ENCODE data around the gene DCUN1D4.

Gene DCUN1D4

DNA sequence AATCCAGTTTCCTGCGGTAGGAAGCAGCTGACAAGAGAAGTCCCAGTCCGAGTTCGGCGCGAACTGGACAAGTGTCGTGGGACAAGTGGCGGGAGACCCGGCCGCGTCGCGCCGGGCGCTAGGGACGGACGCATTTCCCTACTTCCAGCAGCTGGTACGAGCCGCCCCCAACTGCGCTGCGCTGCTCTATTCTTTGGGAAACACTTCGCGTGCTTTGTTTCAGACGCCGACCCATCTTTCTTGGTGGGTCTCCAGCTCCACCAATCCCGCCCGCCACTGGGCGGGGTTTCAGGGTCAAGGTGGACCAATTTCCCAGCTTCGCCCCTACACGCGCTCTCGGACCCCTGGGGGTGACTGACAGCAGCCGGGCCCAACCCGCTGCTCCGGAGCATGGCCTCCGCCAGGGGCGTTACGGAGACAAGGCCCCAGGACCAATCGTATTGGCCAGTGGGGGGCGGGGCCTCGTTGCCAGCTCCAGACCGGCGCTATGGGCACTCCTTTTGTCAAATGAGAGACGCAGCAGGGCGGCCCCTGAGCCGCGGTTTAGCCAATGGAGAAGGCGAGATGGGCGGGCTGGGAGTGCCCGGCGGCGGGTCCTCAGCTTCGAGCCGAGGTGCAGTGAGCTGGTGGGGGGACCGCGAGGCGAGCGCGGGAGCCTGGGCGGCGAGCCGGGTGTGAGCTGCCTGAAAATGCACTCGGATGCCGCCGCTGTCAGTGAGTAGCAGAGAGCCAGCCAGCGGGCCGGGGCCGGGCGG, at the start of gene DCUN1D4:
TSS of gene DCUN1D4 (plus strand) at position 600 of the 755 bp plus-strand sequence. CDS start at position 690, 90 bp downstream.
- peak; percentile 95 for DNase-seq

GRCh38 chr4:51820443-51821234, 22.3 kb upstream of the DCUN1D4 start:
- DNase-seq, result no peak

GRCh38 chr4:51825341-51825740, 17.6 kb upstream of the DCUN1D4 start:
- DNase-seq, result no peak

- DNase-seq, result no peak
Measured at GRCh38 chr4:51830156-51830720, 12.7 kb upstream of the DCUN1D4 start.

DNA sequence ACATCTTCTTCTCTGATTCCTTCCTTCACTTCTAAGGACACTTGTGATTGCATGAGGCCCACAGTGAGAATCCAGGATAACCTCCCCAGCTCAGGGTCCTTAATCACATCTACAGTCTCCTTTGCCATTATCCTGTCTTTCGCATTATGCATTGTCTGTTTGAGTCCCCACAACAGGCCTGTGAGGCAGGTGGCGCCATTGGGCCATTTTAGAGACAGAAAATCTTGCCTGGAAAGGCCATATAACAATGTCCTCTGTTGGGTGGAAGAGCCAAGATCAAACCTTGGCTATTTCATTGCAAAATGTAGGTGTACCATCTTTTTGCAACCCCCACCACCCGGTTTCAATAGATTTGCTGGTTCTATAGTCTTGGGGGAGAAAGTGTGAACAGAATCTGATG, 11.8 kb upstream of the DCUN1D4 start:
- no peak for DNase-seq

DNA sequence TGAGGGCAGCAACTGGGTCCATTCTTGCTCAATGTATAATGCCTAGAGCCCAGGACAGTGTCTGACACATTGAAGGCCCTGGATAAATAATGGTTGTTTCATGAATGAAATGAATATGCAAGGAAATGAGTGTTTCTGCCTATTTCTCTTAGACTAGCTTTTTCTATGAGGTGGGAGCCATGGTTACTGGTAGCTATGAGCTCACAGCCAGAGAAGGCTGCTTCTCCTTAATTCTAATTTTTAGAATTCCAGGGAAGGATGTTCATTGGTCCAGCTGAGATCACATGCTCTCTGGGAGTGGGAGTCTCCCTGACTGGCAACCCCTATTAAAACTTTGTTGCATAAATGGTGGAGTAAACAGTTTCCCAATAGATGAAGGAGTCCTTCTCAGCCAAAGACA, 9.7 kb upstream of the DCUN1D4 start:
- DNase-seq, result no peak

DNA sequence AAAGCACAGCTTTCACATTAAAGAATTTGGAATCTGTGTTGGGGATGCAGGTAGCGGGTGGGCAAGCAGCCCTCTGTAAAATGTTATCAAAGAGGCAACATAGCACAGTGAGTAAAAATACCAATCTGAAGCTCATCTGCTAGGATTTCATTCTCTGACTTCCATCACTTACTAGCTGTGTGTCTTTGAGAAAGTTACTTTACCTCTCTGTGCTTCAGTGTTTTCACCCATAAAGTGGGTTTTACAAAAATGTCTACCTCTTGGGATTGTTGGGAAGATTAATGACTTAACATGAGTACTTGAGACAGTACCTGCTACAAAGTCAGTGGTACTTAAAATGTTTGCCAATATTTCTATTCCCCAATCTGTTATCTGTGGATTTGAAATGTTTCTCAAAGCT, 7.9 kb upstream of the DCUN1D4 start:
- no peak for DNase-seq

DNA sequence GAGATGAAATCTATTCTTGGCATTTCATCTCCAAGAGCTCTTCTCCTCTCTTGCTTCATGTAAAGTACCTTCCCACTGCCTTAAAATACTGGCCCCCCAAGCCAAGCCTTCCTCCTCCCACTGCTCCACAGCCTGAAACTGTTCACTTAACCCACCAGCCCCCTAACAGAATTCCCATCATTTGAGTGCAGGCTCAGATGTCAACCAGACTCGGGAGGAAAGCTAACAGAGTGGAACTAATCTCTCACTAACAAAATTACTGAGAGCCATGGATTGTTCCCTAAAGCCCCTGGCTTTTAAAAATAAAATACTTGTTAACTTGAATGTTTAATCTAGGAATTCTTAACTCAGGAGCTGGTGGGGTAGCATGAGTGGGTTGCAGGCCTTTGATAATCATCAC, 7.1 kb upstream of the DCUN1D4 start:
- DNase-seq, result no peak

DNA sequence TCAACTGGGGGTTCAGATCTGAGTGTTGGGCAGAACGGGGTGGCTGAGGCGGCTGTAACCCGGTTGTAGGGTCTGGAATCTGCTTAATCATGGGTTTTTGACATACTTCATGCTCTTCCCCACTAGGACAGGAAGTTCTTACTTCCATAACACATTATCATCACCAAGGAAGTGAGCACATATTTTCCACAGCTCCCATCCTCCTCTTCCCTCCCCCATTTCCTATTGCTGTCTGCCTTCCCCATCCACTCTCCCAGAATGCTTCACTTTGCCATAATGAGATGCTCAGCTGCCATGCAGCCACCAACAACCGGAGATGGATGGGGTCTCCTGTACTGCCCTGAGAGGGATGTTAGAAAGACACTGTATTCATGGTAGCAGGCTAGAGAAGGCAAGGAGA, 6.4 kb upstream of the DCUN1D4 start:
- peak; percentile 38 for DNase-seq

DNA sequence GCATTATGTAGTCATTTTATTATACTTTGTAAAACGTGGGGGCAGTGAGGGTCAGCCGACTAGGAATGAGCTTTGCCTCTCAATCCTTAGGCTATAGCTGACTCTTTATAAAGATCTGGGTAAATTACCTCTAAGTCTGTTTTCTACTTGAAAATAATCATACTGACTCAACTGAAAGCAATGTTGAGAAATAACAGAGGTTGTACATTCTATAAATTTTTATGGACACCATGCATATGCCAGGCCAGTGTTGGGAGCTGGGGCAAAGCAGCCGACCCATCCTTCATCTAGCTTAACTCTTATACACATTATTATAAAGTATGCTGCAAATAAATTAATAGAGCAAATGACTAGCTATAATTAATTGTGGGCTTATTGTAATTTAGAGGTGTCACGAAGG, 2.2 kb upstream of the DCUN1D4 start:
- no peak for DNase-seq

- DNase-seq, result no peak
Measured at GRCh38 chr4:51842167-51842553, 793 bp upstream of the DCUN1D4 start.

DNA sequence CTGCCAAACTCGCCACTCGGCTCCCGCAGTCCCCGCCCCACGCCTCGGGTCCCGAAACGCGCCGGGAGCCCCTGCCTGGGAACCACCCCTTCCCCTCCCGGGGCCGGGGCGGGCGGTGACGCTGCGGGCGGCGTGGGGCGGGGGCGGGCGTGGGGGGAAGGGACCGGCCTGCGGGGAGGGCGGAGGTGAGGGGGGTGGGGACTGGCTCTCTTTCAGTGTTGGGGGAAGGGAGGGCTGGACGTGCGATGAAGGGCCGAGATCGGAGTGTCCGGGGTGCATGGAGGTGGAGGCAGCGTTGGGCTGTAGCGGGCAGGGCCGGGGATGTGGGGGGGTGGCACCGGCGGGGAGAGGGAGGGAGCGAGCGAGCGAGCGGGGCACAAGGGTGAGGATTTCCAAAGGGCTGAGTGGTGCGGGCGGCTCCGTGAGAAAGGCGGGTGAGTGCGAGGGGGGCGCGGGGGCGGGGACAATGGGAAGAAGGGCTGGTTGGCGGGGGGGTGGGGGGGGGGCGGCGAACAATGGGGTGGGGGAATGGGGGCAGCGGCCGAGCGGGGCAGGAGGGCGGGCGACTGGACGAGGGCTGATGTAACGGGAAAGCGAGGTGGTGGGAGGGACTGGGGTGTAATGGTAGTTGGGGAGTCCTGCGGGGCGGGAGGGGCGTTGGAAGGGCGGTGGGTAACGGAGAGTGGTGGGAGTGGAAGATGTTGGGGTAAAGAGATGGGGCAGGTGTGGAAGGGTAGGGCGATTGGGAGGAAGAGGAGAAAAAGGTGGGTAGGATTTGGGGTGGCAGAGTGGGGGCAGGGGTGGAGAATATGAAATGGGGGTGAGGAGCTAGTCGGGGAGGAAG, 578 bp downstream of the DCUN1D4 start:
- DNase-seq, result no peak

- peak; percentile 90 for DNase-seq
Measured at GRCh38 chr4:51844153-51845054, 1.5 kb downstream of the DCUN1D4 start.

DNA sequence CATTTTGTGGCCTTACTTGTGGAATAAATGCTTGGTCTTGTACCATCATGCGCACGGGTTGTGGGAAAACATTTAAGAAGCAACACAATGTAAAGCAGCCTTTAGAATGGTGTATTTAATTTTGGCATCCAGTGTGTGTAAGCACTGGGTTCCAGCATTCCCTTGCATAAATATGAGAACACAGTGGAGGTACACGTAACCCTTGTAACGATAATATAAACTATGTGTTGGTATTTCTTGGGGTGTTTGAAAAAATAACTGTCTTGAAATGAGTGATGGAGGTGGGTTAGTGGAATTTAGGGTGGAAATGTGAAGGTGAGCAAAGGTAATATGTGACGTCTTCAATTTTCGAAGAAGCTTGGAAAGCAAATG, 2.1 kb downstream of the DCUN1D4 start:
- DNase-seq, result no peak

- no peak for DNase-seq
Measured at GRCh38 chr4:51845711-51846110, 2.8 kb downstream of the DCUN1D4 start.

DNA sequence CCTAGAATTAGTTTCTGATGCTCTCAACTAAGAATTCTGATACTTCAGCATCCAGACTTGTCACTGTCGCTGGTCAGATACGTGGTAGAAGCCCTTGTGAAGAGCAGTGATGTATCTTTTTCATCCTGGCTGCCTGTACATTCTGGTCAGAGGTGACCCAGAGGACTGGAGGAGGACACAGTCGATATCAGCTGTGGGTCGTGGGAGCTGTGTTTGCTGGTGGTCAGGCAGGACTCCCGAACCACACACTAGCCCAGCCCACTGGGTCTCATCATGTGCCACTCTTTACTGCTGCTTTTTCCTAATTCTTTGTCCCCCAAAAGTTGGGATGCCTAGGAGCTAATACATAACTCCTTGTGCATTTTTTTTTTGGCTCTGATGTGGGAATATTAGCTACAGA, 6.5 kb downstream of the DCUN1D4 start:
- no peak for DNase-seq

- no peak for DNase-seq
Measured at GRCh38 chr4:51850294-51850693, 7.3 kb downstream of the DCUN1D4 start.

GRCh38 chr4:51851090-51851936, 8.4 kb downstream of the DCUN1D4 start:
- DNase-seq, result no peak

GRCh38 chr4:51851937-51852290, 9.0 kb downstream of the DCUN1D4 start:
- no peak for DNase-seq

- no peak for DNase-seq
Measured at GRCh38 chr4:51853027-51853682, 10.2 kb downstream of the DCUN1D4 start.

- DNase-seq, result no peak
Measured at GRCh38 chr4:51855270-51855669, 12.3 kb downstream of the DCUN1D4 start.

Measured in GF-D8 (cell line).